Fibroblast of skin of scalp (primary cell): ENCODE measurements around the gene SLX9.
A peak's percentile ranks its signal among the peaks of the same experiment; 100 is the strongest.
"Not testable (repeated sequence)": the region's sequence is repeated elsewhere in the genome, so short reads cannot be mapped to it uniquely, and the experiment has no call there.

ENCODE experiments used
- DNase-seq: peaks from one replicate; pipeline ENCODE4 v3.0.0-alpha.2; 2013

Gene SLX9

DNA sequence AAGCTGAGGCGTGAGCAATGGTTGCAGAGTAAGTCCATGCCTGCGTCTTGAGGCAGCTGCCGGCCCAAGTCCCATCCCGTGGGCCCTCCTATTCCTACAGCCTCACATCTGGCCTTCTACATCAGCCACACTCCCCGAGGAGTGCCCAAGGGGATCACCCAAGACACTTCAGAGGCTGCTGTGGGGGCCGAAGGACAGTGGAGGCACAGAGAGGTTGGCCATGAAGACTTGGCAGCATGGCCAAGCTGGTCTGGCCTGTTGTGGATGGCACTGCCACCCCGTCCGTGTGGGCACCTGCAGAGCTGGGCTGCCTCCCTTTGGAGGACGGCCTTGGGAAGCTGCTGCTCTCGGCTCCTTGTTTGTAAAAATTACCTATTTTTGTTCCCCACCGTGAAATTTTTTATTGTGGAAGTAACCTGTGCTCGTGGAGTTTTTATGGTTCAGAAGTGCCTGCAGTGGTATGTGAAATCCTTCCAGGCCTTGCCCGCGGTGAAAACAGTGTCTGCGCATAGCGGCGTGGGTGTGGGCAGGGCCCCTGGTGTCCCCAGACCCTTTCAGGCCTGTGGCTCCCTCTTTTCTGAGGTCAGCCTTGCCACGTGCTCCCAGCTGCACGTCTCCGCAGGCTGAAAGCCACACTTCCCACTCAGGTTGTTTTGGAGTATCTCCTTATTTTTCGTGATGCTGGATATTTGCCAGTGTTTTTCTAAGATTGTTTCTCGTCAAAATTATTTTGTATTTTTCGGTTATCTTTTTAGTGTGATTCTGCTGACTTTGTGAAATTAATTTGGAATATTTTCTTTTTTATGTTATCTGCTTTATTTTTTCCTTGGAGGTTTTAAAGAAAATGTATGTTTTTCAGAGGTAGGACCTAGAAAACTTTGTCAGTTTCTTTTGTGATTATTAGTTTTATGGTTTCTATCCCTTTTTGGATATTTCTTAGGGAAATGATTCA is 20.6 kb downstream of the SLX9 start:
- DNase-seq, result no peak

DNA sequence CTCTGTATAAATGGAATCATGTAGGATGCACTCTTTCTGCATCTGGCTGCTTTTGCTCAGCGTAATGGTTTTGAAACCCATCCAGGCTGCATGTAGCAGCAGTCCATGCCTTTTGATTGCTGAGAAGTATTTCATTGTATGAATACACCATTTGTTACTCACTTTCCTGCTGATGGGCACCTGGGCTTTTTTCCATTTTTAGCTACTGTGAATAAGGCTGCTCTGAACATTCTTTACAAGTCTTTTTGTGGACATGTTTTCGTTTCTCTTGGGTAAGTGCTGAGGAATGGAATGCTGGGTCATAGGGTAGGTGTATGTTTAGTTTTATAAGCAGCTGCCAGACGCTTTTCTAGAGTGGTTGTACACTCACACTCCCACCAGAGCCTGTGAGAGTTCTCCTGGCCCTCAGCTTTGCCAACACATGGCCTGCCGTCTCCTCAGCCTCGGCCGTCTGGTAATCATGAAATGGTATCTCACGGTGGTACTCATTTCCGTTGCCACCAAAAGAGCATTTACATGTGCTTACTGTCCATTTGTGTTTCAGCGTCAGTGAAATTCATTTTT is 22.7 kb downstream of the SLX9 start:
- DNase-seq, result peak; percentile 94

DNA sequence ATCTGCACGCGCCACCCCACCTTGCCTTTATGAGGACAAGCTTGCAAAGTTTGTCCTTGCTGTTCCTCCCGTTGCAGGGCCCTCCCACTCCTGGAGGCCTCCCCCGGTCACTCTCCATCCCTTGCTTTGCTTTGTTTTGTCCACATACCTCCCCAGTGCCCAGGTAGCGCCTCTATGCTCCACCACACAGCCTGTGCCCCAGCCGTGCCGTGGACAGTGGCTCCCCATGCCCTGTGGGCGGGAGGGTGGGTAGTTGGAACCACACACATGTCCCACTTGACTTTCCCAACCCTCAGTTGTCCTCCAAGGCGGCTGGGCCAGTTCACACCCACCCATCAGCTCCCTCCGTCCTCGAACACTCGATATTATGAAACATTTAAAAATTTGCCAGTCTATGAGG is 24.6 kb downstream of the SLX9 start:
- DNase-seq, result no peak

DNA sequence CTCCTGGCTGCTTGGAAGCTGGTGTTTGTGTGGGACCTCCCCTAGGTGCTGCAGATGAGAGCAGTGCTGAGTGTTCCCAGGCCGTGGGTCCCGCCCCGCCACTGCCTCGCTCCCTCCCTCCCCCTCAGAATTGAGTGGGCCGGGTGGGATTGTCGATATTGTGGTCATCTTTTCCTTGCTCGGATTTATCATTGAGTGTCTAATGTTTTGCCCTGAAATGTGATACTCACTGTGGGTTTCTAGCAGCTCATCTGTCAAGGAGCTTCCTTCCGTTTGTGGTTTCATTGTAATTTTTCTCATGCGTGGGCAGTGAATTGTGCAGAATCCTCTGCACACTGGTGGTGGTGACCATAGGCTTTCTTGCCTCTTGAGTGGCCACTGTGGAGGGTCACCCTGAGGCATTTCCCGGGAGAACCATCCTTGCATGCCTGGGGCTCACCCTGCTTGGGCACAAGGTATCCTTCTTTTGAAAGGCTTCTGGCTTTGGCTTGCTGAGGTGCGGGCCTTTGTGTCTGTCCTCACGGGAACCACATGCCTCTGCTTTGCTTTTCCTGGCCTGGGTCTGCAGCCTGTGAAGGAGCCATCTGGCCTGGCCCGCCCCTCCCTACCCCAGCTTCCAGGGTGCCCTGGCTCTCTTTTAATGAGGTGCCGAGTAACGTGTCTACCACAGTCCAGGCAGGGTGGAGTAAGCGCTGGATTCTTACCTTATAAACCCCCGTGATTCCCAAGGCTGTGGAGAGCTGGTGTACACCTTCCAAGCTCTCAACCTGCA is 25.6 kb downstream of the SLX9 start:
- peak; percentile 40 for DNase-seq

DNA sequence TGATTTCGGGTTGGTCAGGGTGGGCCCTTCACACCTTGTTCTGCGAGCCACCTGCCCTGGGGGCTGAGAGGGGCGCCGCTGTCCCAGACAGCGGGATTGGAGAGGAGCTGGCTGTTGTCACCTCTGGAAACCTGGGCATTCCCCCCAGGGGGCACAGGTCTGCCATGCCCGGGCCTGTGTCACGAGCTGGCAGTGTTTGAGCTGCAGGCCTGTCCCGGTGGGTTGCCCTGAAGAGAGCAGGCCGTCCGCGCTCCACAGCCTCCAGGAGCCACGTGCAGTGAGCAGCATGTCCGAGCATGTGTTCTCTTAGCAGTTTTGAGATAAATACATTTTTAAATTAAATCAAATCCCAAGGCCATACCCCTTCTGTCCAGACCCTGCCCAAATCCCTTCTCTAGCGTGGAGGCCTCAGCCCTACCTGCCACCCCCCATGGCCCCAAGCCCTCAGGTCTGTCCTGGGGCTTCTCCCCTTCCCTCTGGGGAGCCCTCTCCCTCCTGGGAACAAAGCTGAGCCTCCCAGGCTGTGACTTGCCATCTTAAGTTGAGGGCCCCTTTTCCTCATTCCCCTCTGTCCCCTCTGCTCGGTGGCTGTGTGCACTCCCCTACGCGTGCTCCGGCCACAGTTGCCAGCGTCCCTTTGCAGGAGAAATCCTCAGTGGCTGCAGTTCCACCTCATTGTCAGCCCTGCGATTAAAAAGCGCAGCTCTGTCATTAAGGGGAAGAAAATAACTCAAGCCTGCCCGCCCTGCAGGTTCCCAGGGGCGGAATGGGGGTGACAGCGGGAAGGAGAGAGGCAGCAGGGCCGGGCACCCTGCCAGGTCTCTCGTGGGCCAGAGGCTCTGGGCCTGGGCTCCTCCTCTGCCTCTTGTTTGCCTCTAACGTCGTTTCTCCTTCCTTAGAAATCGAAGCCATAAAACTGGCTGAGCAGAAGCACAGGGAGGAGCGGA is 26.6 kb downstream of the SLX9 start:
- DNase-seq, result no peak

DNA sequence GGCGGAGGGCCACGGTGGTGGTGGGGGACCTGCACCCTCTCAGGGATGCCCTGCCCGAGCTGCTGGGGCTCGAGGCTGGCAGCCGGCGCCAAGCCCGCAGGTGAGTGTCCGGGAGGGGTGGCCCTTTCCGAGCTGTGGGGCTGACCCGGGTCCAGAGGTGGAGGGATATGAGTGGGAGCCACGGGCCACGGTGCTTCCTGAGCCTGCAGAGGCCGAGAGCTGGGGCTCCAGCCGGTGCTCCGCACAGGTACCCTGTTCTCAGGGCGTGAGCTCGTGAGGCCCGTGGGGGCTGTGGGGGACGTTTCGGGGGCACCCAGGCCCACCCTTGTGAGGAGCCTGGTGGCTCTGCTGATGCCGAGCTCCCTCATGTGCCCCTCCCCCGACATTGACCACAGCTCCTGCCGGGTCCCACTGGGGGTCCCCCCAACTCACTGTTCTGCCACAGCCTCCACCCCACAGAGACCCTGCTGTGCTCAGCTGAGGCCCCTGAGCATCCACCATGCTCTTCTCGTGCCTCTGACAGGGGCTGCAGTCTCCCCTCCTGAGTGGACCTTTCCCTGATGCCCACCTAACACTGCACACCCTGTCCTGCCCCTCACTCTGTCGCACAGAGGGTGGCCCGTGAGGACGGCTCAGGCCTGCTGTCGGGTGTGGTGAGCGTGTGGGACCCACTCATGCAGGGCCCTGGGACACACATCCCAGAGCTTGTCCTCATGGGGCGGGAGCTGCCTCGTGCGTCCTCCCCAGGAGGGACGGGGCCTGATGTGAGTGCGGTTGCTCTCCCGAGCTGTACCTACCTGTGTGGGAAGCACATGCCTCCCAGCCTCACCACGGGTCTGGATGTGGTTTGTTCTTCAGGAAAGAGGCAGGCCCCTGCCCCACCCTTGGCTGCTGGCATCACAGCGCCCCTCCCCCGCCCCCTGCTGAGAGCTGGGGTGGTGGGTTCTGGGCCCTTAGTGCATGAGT is 27.5 kb downstream of the SLX9 start:
- no peak for DNase-seq

DNA sequence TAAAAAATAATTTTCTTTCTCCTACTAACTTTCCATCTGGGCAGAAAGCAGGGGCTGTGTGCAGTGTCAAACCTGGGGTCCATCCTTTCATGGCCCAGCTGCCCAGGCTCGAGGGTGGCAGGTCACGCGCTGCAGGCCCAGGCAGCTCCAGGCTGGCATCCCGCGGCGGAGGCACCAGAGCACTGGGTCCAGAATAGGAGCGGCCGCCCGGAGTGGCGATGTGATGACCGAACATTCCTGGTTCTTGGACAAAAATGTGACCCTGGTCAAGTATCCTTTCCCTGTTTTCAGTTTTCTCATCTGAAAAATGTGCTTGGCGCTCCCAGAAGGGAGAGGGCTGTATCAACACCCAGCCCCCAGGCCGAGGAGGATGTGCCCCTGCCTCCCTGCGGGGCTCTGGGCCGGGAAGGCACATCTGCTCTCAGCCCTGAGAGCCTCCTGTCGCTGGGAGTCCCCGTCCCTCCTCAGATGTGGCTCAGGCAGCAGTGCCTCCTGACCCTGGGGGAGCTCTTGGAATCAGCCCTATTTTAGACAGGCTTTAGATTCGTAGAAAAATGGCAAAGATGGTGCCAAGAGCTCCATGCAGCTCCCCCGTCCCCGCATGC is 29.3 kb downstream of the SLX9 start:
- DNase-seq, result no peak

DNA sequence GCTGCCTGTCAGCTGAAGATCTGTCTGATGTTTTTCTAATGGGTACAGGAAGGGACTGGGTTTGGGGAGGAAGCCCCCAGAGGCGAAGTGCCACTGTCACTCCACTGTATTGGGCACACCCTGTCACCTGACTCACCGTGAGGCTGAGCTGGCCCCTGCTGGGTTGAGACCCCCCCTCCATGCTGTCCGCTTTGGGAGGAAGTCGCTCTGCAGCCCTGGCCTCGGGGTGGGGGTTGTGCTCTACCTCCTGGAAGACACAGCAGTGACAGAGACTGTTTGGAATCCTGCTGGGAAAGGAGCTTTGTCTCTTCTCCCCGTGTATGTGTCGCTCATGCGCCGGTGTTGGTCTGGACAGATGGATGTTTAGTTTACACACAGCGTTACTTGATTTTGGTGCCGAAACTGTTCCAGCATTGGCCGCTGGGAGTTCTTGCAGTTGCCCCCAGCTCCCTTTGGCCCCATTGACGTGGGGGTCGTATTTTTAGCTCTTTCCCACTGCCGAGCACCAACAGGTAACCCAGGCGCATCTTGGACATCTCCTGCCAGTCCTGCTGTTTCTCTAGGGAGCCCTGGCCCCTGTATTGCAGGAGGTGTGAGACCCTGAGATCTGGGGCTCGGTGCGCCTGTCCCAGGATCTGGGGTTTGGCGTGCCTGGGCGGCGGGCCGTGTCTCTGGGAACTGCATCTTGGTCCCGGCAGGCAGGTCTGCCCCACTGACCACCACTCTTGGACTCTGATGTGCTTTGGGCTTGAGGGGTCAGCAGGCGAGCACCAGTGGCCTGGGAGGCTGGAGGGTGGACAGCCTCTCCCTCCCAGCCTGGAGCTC is 30.3 kb downstream of the SLX9 start:
- DNase-seq, result peak; percentile 81

DNA sequence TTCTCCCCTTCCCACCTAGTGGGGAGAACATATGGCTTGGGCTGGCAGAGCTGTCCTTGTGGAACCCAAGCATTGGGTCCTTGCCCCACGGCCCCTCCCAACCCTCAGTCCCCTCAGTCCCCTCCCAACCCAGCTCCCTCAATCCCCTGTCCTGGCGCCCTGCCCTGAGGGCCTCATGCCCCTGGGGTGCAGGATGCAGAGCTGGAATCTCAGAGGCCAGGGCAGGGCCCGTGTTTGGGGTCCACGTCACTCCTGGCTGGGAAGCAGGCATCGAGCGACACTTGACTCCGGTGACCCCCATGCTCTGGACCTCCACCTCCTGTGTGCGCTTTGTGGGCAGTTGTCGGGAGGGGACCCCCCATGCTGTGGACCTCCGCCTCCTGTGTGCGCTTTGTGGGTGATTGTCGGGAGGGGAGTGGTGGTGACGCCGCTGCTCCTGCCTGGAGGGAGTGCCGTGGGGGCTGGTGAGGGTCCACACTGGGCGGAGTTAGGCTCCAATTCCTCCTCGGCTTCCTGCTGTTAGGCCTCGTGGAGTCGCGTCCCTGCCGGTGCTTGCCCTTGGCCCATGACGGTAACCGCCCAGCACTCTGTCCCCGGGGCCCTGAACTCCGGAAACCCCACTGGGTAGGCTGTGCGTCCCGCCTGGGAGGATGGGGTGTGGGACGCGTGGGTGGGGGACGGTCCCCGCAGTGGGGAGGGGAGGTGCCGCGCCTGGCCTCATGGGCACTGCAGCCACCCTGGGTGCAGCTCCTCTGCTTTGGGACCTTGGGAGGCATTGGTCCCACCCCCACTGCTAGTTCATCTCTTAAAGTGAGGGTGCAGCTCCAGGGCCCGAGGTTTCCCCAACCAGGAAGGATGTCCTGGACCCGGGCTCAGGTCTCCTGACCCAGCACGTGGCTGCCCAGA is 31.2 kb downstream of the SLX9 start:
- DNase-seq, result no peak

DNA sequence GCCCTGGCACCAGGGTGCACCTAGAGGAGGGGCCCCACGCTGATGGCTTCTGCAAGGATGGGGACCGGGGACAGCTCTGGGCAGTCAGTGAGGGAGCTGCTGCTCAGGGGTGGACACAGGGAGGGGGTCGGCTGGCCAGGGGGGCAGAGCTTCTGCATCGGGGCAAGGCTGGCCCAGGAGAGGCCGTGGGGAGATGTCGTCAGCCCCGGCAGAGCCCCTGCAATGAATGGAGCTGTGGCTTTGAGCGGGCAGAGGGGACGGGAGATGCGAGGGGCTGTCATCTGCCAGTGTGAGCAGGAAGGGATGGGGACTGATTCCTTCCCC is 31.8 kb downstream of the SLX9 start:
- no peak for DNase-seq

DNA sequence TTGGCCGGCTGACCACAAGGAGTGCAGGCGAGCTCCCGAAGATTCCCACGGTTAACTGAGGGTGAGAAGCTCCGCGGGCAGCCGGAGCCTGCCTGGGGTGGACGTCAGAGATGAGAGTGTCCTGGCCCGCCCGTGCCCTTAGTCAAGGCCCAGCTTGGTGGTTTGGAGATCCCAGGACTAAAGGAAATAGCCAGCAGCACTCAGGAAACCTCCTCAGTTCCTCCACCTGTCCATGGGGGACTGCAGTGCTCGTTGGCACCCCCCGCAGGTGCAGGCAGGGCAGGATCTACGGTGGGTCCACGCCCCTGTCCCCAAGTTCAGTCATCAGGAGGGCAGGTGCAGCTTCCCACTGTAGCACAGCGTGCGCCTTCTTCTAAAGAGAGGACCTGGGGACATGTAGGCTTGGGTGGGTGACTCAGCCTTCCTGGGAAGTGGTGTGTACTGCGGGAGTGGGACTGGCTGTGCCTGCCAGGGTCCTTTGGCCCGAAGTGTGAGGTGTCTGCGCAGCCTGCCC is 32.5 kb downstream of the SLX9 start:
- DNase-seq, result no peak

DNA sequence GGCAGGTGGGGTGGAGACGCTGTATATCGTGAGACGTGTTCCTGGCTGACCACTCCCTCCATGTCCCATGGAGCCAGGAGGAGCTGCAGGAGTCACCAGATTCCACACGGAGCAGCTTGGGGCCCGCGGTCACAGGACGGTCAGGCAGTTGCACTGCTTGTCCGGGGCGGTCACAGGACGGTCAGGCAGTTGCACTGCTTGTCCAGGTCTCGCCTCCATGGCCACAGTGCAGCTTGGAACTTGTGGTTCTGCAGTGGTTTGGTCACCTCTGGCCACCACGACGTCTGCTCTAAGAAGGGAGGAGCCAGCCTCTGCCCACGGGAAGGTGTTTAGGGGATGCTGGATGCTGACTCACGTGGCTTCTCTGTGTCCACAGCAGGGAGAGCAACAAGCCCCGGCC is 33.0 kb downstream of the SLX9 start:
- DNase-seq, result no peak

DNA sequence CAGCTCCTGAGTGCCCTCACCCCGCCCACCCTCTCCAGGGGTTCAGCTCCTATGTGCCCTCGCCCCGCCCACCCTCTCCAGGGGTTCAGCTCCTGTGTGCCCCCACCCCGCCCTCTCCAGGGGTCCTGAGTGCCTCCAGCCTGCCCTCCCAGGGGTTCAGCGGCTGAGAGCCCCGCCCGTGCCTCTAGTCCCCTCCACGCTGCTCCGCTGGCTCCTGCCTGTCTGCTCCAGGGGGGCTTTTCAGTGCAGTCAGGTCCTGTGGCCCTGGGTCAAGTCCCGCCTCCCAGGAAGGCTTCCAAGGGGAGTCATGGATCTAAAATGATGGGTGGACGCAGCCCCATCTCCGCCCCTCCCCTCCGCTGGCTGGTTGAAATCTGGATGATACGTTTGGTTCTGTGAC is 33.8 kb downstream of the SLX9 start:
- no peak for DNase-seq

DNA sequence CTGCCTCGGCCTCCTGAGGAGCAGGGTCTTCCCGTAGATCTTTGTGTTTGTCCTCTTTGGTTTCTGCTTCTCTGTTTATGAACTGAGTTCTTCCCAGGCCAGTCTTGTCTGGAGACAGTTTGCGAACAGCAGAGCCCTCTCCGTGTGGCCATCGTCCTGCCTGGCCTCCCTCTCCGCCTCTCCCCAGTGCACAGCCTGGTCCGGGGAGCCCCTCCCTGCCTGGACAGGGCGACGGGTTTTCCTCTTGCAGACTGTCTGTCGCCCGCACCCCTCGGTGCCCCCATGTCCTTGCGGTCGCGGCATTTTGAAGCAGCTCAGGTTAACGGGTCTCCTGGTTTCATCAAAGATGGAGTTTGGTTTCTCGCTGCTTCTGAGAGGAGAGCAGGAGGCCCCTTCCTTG is 34.8 kb downstream of the SLX9 start:
- DNase-seq, result no peak

DNA sequence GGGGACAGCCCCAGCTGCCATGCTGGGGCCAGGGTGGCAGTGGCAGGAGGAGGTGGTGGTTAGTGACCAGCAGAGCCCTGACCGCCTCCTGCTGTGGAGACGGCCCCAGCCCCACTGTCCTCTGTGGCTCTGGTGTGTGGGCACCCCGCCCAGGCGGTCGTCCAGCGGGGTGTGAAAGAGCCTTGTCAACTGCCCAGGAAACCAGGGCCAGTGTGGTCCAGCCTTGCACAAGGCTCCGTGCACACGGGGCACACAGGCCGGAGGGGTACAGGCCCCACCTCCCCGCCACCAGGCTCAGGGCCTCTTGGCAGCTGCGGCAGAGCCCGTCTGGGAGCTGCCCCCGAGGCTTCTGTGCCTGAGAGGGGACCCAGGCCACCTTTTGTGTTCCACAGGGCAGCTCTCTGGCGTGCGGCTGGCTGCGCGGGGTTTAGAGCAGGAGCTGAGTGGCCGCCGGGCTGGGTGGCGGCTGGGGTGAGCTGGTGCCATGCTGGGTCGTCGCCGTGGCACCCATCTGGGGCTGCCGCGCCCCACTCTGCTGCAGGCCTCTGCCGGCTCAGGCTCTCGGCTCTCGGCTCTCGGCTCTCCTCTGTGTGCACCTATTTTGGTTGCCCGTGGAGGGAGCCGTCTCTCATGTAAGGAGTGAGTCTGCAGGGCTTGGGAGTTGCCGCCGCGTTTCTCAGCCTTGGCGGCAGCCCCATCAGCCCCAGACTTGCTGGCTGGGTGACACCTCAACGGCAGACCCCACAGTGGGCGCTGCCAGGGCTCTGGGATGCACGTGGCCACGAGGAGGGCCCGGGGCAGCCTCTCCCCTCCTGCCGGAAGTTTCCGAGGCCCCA is 36.1 kb downstream of the SLX9 start:
- DNase-seq, result no peak

DNA sequence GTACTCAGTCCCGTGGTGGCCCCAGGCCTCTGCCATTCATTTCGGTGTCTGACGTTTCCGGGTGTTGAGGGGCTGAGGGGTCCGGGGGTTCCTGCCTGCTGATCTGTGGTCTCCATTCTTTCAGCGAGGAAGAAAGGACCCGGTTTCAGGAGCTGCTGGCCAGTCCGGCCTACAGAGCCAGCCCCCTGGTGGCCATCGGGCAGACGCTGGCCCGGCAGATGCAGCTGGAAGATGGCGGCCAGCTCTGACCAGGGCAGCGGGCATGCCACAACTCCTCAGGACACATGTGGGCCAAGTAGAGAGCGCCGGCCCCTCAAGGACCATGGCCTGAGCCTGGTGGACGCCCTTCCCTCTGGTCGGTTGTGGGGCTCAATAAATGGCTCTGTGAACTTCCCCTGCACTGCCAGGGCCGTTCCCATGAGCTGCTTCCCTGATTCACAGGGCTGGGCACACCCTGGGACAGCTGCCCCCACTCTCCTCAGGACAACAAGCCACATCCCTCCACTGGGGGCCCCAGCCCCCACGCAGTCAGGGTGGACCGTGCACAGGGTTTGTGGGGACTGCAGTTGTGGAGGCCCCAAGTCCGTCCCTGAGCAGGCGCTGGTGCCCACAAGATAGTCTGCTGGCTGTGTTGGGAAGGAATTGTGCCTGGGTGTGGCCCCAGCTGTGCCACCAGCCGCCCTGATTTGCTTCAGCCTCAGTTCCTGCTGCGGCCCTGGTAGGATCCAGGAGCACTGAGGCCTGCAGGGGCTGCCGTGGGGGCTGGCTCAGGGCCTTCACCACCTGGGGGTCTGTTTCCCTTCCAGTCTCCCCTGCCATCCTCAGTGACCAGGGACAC is 36.9 kb downstream of the SLX9 start:
- not testable (repeated sequence) for DNase-seq
